Limb (tissue), 2 donors: ENCODE results near the gene PCDH10.

Experiments used
- DNase-seq, 2 donors: peaks; one replicate each; pipeline ENCODE4 v3.0.0-alpha.2; 2016; ENCODE audit errors: extremely low spot score in 2 of 2

Gene PCDH10

DNA sequence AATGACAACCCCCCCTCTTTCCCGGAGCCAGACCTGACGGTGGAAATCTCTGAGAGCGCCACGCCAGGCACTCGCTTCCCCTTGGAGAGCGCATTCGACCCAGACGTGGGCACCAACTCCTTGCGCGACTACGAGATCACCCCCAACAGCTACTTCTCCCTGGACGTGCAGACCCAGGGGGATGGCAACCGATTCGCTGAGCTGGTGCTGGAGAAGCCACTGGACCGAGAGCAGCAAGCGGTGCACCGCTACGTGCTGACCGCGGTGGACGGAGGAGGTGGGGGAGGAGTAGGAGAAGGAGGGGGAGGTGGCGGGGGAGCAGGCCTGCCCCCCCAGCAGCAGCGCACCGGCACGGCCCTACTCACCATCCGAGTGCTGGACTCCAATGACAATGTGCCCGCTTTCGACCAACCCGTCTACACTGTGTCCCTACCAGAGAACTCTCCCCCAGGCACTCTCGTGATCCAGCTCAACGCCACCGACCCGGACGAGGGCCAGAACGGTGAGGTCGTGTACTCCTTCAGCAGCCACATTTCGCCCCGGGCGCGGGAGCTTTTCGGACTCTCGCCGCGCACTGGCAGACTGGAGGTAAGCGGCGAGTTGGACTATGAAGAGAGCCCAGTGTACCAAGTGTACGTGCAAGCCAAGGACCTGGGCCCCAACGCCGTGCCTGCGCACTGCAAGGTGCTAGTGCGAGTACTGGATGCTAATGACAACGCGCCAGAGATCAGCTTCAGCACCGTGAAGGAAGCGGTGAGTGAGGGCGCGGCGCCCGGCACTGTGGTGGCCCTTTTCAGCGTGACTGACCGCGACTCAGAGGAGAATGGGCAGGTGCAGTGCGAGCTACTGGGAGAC is 1.6 kb downstream of the PCDH10 start:
- DNase-seq, result peak in 1 of 2 donors; percentile 68

DNA sequence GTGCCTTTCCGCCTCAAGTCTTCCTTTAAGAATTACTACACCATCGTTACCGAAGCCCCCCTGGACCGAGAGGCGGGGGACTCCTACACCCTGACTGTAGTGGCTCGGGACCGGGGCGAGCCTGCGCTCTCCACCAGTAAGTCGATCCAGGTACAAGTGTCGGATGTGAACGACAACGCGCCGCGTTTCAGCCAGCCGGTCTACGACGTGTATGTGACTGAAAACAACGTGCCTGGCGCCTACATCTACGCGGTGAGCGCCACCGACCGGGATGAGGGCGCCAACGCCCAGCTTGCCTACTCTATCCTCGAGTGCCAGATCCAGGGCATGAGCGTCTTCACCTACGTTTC is 2.2 kb downstream of the PCDH10 start:
- DNase-seq, result no peak

DNA sequence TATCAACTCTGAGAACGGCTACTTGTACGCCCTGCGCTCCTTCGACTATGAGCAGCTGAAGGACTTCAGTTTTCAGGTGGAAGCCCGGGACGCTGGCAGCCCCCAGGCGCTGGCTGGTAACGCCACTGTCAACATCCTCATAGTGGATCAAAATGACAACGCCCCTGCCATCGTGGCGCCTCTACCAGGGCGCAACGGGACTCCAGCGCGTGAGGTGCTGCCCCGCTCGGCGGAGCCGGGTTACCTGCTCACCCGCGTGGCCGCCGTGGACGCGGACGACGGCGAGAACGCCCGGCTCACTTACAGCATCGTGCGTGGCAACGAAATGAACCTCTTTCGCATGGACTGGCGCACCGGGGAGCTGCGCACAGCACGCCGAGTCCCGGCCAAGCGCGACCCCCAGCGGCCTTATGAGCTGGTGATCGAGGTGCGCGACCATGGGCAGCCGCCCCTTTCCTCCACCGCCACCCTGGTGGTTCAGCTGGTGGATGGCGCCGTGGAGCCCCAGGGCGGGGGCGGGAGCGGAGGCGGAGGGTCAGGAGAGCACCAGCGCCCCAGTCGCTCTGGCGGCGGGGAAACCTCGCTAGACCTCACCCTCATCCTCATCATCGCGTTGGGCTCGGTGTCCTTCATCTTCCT is 2.7 kb downstream of the PCDH10 start:
- DNase-seq, result peak in 1 of 2 donors; percentile 76

DNA sequence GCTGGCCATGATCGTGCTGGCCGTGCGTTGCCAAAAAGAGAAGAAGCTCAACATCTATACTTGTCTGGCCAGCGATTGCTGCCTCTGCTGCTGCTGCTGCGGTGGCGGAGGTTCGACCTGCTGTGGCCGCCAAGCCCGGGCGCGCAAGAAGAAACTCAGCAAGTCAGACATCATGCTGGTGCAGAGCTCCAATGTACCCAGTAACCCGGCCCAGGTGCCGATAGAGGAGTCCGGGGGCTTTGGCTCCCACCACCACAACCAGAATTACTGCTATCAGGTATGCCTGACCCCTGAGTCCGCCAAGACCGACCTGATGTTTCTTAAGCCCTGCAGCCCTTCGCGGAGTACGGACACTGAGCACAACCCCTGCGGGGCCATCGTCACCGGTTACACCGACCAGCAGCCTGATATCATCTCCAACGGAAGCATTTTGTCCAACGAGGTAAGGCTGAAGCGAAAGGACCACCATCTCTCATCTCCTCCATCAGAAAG is 3.3 kb downstream of the PCDH10 start:
- DNase-seq, result peak in 1 of 2 donors; percentile 58

DNA sequence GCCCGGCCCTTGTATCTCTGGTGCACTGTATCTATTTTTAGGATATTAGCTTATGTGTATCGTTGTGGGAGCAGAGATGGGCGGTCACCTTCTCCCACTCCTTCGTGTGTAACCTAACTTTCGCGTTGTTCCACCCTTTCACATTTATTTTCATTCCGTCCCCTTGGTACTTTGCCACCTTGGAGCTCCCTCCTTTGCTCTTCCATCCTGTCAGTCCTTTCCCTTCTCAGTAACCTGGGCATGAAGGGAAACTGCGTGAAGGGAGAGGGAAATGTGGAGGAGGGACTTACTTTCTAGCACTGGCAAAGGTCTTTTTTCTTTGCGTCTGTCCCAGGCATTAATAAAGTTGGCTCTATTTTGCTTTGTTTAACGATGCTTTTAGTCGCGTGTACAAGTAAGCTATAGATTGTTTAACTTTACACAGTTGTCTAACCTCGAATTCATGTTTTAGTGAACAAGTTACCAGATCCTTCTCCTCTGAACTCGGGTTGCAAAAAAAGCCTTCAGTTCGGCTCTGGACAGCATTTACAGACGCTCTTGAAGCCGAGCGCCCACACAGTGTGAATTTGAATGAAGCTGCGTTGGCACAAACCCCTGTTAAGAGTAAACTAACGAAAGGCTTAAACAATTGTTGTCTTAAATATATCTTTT is 3.9 kb downstream of the PCDH10 start:
- DNase-seq, result peak in 1 of 2 donors; percentile 35

DNA sequence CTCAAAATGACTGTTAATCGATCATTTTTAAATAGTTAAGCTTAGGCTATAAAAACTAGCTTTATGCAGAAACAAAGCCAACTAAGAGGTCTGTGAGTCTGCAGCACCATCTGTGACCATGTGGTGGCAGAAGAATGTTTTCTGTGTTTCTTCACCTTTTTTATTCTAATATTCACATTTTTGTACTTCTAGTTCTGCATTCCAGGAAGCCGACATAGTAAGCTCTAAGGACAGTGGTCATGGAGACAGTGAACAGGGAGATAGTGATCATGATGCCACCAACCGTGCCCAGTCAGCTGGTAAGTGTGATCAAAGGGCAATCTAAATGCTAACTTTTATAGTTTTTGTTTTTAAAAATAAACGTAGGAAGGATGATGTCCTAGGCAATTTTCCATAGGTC is 5.6 kb downstream of the PCDH10 start:
- peak; percentile 53 to 60 for DNase-seq

DNA sequence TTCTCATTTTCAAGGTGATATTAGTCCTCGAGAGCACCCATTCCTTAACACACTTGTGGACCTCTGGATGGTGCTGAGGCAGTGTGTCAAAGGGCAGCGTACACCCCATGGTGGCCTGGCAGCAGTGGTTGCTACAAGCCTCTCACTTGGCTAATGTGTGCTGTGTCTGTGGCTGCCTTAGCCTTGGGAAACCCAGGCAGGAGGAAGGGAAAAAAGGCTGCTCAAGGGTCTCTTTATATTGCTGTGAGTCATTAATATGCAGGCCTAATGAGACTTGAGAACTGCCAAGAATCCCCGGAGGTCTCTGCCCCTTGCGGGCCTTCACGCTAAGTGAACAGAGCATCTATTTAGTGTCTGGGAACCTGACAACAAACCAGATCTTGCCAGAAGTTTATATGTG is 7.0 kb downstream of the PCDH10 start:
- peak in 1 of 2 donors; percentile 45 for DNase-seq

DNA sequence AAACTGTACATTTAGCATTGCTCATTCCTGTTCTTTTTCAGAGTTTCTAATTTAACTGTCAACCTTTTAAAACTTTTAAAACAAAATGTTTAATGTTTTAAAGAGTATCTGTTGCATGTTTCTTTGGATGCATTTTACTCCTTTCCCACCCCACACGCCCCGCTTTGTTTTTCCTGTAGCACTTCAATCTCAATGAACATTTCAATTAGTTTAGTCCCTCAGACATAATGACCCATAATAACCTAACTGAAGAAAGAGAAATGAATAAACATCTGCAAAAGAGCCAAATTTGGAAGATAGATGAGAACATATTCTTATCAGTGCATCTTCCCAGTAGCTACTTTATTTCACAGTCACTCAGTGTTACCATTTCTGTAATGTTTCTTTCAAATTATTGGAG is 7.5 kb downstream of the PCDH10 start:
- DNase-seq, result no peak

DNA sequence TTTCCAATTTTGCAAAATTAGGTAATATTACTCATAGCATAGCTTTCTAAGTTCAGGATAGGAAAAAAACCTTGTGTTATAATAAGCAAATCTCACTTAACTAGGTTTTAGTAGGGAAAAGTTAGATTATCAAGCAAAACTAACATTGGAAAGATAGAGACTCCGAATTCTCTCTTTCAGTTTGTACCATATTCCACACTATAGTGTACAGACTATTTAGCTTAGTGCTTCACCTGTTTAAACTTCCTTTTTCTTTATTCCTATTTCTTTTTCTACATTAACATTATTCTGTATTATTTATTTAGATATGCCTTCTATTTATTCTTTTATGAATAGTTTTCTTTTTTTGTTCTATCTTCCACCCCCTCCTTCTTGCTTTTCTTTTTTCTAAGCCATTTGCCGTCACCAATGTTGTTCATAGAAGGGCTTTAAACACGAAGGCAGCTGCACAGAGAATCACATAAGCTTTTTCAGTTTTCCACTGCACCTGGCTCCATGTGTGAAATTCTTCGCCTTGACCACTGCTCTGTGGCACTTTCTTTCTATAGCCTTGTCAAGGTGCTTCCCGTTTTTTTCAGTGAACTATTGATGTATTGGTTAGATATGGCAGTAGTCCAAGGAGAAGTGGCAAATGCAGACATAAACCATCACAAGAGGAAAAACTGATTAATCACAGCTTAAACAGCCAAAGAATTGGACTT is 8.5 kb downstream of the PCDH10 start:
- no peak for DNase-seq

DNA sequence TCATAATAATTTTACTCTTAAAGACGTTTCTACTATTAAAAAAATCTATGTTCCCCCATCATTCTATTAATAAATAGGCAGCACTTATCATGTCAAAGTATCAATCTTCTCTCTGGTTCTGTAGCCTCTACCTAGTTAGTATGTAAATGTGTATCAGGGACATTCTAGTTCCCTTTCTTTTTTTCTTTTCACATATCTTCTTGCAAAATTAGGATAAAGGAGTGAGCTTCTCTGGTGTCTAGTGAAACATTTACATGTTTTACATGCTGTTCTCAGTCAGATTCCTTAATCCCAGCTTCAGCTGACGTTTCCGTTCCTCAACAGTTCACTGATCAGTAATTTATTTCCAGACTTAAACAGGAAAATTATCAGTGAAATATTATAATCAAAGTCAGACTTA is 11.8 kb downstream of the PCDH10 start:
- no peak for DNase-seq

DNA sequence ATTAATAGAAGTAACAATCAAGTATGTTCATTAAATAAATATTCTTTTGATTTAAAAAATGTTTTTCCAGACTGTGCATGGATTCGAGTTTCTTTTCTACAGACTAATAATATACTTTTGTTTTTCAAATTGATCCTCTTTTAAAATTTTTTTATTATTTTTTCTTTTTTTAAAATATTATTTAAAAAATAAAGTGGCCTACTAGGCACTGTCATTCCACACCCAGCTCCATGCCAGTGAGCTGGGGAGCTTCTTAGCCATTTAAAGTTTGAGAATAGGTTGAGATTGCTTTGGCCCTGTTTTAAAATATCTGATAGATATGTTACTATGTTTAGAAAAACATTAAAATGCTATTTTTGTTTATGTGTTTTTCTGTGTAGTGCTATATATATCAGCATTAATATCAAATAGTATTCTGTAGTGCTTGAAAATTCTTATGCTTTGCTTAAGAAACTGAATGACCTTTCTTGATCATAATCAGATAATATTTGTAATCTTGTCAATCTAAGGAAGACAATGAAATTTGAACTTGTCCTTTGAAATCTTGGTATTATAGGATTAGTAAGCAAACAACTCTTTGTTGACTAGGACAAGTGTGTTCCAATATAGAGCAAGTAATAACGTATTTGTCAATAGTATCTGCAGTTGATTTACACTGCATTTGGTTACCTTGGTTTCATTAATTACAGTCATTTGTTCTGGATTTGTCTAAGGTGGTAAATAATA is 12.6 kb downstream of the PCDH10 start:
- no peak for DNase-seq

DNA sequence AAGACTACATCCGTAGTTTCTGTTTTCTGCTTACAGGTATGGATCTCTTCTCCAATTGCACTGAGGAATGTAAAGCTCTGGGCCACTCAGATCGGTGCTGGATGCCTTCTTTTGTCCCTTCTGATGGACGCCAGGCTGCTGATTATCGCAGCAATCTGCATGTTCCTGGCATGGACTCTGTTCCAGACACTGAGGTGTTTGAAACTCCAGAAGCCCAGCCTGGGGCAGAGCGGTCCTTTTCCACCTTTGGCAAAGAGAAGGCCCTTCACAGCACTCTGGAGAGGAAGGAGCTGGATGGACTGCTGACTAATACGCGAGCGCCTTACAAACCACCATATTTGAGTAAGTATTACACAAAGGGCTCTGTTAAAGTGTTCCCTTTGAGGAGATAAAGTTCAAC is 13.8 kb downstream of the PCDH10 start:
- DNase-seq, result no peak

DNA sequence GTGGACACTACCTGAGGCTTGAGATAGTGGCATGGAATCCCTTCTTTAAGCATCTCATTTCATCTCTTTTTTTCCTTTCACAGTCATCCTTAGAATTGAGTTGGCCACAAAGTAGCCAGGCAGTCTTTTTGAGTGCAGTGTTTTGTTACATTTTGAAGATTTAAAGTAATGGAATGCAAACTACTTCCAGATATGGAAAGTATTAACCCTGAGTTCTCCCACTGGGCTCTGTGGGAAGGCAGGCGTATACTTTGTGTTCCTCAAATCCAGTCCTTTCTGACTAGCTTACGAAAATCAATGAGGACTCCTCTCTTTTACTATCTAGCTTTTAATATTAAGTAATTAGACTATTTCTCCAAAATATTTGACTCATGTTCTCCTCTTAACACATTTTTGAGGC is 29.9 kb downstream of the PCDH10 start:
- DNase-seq, result no peak

DNA sequence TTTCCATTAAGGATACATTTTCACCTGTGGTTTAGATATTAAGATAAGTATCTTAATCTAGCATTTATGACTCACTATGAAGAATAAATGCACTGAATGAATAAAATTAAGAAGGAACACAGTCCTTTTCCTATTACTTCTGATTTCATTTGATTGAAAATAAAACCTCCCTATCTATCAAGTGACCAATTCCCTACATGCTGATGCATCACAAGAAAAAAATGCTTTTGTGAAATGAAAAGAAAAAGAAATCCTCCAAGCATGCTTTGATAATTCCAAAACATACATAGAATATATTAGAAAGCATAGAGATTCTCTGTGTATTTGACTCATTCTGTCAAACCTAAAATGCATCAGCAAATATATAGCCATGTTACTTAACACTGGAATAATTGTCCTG is 37.1 kb downstream of the PCDH10 start:
- no peak for DNase-seq

DNA sequence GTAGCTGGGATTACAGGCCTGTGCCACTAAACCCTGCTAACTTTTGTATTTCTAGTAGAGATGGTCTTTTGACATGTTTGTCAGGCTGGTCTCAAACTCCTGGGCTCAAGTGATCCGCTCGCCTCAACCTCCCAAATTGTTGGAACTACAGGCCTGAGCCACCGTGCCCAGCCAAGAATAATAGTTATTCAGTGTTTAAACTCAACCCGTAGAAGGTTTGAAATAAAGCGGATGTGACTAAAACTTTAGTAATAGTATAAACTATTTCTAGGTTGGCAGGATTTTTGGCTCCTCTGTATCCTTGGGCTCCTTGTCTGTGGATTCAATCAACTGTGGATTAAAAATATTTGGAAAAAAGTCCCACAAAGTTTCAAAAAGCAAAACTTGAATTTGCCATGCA is 37.8 kb downstream of the PCDH10 start:
- DNase-seq, result no peak

DNA sequence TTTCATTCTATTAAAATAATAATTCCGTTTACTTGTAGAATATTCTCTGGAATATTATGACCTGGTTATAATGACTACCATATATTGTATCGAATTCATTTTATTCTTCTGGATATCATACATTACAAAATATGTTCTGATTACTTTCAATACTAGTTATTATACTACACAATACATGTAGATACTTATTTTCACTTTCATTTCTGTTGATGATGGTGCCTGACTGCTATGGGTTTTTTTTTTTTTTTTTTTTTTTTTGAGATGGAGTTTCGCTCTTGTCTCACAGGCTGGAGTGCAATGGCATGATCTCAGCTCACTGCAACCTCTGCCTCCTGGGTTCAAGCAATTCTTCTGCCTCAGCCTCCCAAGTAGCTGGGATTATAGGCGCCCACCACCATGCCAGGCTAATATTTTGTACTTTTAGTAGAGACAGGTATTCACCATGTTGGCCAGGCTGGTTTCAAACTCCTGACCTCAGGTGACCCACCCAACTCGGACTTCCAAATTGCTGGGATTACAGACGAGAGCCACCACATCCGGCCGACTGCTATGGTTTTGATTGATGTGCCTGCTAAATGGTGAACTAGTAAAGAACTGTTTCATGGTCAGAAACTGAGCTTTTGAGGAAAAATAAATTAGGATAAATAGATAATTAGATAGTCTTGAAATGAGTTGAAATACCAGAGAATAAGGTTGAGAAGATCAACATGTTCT is 39.5 kb downstream of the PCDH10 start:
- DNase-seq, result no peak

DNA sequence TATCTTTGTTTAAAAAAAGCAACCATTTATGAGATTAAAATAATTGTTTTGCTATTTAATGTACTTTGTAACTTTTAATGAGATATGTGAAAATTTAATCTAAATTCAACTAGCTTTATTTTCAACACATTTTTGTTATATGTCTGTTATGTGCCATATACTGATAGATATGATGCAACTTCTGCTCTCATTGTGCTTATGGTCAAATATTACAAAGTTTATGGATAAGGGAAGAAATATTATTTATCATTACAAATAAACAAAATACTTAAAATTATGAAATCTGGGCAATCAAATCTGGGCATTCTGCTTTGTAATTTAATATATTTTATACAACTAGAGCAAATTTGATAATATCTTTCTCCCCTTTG is 40.0 kb downstream of the PCDH10 start:
- DNase-seq, result no peak

DNA sequence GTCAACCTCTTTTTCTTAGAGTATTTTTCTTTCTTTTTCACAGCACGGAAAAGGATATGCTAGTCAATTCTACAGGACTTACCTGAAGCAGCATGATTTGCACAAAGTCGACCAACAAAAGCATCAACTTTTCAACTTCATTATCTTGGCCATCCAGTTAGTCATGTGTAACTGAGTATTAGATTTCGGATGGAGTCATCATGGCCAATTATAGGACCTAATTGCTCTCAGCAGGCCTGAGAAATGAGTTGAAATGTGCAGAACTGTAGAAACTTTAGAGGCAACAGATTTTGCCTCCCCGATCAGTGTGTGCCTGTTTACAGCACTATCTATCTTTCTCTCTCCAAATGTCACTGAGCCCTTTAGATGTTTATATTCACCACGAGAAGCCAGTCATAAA is 41.0 kb downstream of the PCDH10 start:
- DNase-seq, result no peak

DNA sequence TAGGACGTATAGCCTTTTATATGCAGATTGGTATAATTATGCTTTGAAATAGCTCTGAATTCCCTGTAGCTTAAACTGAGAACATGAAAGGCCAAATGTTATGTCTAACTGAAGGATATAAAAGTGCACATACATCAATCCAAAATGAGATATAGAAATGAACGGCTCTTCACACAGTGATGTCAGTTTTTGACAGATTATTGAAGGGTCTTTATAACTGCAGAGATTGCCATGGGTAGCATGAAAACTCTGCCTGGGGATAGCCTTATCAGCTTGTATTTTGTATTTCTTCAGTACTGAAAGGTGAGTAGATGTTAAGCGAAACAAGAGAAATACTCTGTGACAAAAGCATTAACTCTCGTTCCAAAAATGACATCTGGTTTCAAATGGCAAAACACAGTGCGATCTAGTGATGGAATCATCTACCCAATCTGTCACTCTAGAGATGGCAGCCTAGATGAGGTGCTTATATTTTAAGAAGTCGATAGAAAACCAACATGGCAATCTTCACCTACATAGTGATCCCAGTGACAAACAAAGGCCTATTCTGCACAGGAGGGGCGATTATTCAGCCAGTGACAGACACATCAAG is 59.7 kb downstream of the PCDH10 start:
- DNase-seq, result no peak

DNA sequence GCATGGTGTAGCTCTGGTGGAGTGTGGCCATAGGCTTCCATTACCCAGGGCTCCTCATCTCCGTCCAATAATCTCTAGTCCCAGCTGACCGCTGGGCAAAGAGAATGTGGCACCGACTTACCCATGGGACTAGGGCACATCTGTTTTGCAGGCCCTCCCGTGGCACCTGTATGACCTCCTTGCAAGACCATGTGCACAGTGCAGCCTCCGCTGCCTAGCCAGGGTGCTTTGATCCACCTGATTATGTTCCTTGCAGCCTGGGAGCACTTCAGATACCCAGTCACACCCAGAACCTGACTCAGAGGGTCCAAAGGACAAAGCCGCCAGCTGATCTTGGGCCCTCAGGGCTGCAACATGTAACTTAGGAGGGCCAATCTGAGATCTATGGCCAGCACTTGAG is 84.8 kb downstream of the PCDH10 start:
- no peak for DNase-seq
